ENCODE data around the gene LY6G5B.

DNA sequence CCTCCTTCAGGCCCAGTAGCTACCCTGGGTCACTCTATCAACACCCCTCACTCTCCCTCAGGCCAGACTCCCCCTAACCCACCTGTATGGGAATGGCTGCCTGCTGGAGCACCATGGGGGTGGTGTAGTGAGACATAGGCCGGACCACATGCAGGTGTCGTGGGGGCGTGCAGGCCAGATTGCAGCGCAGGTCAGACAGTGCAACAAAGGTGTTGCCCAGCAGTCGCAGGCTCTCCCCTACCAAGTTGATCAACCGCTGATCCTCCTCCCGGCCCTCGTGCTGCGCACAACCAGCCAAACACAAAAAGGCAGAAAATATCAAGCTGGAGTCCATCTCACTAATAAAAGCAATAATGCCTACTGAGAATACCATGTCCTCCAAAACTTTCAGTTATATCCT, 24.5 kb upstream of the LY6G5B start:
- TF ChIP-seq, protein P1, sequence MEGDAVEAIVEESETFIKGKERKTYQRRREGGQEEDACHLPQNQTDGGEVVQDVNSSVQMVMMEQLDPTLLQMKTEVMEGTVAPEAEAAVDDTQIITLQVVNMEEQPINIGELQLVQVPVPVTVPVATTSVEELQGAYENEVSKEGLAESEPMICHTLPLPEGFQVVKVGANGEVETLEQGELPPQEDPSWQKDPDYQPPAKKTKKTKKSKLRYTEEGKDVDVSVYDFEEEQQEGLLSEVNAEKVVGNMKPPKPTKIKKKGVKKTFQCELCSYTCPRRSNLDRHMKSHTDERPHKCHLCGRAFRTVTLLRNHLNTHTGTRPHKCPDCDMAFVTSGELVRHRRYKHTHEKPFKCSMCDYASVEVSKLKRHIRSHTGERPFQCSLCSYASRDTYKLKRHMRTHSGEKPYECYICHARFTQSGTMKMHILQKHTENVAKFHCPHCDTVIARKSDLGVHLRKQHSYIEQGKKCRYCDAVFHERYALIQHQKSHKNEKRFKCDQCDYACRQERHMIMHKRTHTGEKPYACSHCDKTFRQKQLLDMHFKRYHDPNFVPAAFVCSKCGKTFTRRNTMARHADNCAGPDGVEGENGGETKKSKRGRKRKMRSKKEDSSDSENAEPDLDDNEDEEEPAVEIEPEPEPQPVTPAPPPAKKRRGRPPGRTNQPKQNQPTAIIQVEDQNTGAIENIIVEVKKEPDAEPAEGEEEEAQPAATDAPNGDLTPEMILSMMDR (IDR thresholded peaks at IDR 0.05), result no peak
- no peak for TF ChIP-seq POLR2AphosphoS5 (IDR thresholded peaks at IDR 0.05)
